Measurements from ENCODE around the gene EYA2.

The EYA2 gene

DNA sequence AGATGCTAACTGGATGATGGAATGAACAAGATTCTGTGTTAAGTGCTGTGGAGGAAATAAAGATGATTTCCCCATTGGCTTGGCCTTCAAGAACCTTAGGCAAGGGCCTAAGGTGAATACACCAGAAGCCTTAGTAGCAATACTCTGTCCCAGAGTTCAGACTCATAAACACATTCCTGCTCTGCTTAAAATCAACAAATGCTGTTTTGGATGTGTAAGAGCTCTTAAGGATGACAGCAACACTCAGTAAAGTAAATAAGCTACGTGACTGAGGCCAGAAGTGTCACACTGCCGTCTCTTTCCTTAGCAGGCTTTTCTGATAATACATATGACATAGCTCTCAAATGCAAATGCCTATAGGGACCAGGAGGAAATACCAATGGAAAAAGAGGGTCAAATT, 90.6 kb downstream of the EYA2 start:
- DNase-seq (ENCODE audit: low read depth): no peak
- H3K4me3 ChIP-seq (ENCODE audit: low read depth, low read length): no peak overlapping the region
- TF ChIP-seq POLR2A (IDR thresholded peaks at IDR 0.05; ENCODE audit: extremely low read depth, insufficient read length): no peak
- TF ChIP-seq, protein P1, sequence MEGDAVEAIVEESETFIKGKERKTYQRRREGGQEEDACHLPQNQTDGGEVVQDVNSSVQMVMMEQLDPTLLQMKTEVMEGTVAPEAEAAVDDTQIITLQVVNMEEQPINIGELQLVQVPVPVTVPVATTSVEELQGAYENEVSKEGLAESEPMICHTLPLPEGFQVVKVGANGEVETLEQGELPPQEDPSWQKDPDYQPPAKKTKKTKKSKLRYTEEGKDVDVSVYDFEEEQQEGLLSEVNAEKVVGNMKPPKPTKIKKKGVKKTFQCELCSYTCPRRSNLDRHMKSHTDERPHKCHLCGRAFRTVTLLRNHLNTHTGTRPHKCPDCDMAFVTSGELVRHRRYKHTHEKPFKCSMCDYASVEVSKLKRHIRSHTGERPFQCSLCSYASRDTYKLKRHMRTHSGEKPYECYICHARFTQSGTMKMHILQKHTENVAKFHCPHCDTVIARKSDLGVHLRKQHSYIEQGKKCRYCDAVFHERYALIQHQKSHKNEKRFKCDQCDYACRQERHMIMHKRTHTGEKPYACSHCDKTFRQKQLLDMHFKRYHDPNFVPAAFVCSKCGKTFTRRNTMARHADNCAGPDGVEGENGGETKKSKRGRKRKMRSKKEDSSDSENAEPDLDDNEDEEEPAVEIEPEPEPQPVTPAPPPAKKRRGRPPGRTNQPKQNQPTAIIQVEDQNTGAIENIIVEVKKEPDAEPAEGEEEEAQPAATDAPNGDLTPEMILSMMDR (IDR thresholded peaks at IDR 0.05; ENCODE audit: low read depth, low read length): no peak
- TF ChIP-seq MYC (IDR thresholded peaks at IDR 0.05; ENCODE audit: low read depth, low read length): no peak
- TF ChIP-seq, protein P2, sequence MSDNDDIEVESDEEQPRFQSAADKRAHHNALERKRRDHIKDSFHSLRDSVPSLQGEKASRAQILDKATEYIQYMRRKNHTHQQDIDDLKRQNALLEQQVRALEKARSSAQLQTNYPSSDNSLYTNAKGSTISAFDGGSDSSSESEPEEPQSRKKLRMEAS (IDR thresholded peaks at IDR 0.05; ENCODE audit: low read depth, low read length): no peak

DNA sequence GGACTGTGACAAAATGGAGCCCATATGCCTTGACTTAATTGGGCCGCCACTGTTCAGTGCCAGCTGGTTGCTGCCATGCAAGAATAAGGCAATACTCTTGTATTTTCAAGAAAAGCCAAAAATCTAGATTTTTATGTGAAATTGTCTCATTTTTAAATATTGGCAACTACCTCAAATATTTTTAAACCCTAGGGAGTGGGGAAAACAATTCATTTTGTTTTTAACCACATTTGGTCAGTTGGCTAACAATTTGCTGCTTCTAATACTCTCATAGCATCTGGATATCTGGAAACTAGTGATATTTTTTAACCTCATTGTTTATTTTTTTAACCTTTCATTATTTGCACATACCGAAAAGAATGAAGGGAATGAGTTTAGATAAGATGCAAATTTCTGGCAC, 91.0 kb downstream of the EYA2 start:
- H3K4me3 ChIP-seq (ENCODE audit: low read depth, low read length): no peak overlapping the region
- TF ChIP-seq, protein P2 (IDR thresholded peaks at IDR 0.05; ENCODE audit: low read depth, low read length): no peak
- TF ChIP-seq MYC (IDR thresholded peaks at IDR 0.05; ENCODE audit: low read depth, low read length): no peak
- TF ChIP-seq, protein P1 (IDR thresholded peaks at IDR 0.05; ENCODE audit: low read depth, low read length): no peak
- TF ChIP-seq POLR2A (IDR thresholded peaks at IDR 0.05; ENCODE audit: extremely low read depth, insufficient read length): no peak
- DNase-seq (ENCODE audit: low read depth): no peak

DNA sequence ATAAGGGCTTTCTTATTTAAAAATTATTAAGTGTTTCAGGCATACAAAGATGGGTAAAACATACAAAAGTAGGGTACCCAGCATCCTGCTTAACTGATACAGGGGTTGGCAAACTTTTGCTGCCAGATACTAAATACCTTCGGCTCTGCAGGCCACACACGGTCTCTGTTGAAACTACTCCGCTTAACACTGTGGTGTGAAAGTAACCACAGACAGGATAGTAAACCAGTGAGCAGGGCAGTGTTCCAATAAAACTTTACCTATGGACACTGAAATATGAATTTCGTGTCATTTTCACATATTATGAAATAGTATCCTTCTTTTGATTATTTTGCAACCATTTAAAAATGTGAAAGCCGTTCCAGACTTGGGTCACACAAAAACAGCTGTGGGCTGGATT, 92.4 kb downstream of the EYA2 start:
- H3K4me3 ChIP-seq (ENCODE audit: low read depth, low read length): no peak overlapping the region
- TF ChIP-seq, protein P2 (IDR thresholded peaks at IDR 0.05; ENCODE audit: low read depth, low read length): no peak
- TF ChIP-seq POLR2A (IDR thresholded peaks at IDR 0.05; ENCODE audit: extremely low read depth, insufficient read length) (no peak), MYC (IDR thresholded peaks at IDR 0.05; ENCODE audit: low read depth, low read length) (no peak)
- TF ChIP-seq, protein P1 (IDR thresholded peaks at IDR 0.05; ENCODE audit: low read depth, low read length): no peak
- no peak for DNase-seq (ENCODE audit: low read depth)

DNA sequence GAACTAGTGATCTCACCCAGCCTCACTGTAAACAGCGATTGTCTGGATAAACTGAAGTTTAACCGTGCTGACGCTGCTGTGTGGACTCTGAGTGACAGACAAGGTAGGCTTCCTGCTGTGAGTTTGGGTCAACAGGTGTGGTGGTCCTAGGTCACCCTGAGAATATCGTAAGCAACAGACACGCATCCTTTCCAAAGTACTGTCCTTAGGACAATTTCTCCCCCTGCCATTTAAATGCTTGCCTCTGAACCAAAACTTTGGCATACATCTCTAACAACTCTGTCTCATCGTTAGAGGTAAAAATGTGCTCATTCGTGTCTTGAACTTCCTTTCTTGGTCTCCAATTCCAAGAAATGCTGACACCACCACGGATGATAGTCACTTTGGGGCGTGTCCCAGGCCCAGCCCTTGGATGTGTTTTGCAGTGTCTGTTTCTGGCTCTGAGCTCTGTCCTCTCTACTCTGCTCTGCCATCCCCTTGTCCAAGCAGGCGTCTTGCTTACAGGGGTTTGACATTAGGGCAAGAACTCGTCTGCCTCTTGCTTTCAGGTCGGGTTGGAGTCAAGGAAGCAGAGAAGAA, 95.5 kb downstream of the EYA2 start:
- H3K4me3 ChIP-seq (ENCODE audit: low read depth, low read length): no peak overlapping the region
- no peak for DNase-seq (ENCODE audit: low read depth)
- TF ChIP-seq MYC (IDR thresholded peaks at IDR 0.05; ENCODE audit: low read depth, low read length) (no peak), POLR2A (IDR thresholded peaks at IDR 0.05; ENCODE audit: extremely low read depth, insufficient read length) (no peak)
- TF ChIP-seq, protein P1 (IDR thresholded peaks at IDR 0.05; ENCODE audit: low read depth, low read length): no peak
- TF ChIP-seq, protein P2 (IDR thresholded peaks at IDR 0.05; ENCODE audit: low read depth, low read length): no peak

DNA sequence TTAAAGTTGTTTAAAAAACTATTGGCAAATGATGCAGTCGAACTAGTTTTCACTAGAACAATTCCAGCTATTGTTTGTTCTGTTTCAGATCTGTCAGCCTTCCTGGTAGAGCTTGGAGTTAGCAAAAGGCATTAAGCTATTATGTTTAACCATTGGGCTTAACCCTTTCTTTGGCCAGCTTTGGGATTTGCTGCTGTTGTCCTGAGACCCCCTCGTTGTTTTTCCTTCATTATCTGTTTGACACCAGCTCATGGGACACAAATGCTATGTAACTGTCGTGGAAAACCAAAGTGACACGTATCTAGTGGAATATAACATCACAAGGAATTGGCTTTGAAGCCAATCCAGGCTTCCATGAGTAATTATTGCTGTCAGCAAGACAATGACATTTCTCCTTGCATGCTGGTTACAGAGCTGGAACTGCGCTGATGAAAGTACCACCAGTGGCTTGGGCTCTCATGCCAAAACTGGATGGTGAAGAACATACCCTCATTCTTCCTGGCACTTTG, 96.0 kb downstream of the EYA2 start:
- DNase-seq (ENCODE audit: low read depth): no peak
- no peak overlapping the region for H3K4me3 ChIP-seq (ENCODE audit: low read depth, low read length)
- TF ChIP-seq, protein P2 (IDR thresholded peaks at IDR 0.05; ENCODE audit: low read depth, low read length): no peak
- TF ChIP-seq MYC (IDR thresholded peaks at IDR 0.05; ENCODE audit: low read depth, low read length): no peak
- TF ChIP-seq, protein P1 (IDR thresholded peaks at IDR 0.05; ENCODE audit: low read depth, low read length): no peak

Measured in NB4 (cell line).